HG03108 (cell line): ENCODE results near the gene EOLA1.
"Not testable (repeated sequence)": the region's sequence is repeated elsewhere in the genome, so short reads cannot be mapped to it uniquely, and the experiment has no call there.

Experiments
- ATAC-seq: cut with Tn5 transposase; IDR thresholded peaks from one replicate; pipeline ENCODE4 v1.9.1; 2021; ENCODE audit warnings: moderate library complexity; ENCODE audit not compliant: unreplicated experiment

EOLA1 gene

DNA sequence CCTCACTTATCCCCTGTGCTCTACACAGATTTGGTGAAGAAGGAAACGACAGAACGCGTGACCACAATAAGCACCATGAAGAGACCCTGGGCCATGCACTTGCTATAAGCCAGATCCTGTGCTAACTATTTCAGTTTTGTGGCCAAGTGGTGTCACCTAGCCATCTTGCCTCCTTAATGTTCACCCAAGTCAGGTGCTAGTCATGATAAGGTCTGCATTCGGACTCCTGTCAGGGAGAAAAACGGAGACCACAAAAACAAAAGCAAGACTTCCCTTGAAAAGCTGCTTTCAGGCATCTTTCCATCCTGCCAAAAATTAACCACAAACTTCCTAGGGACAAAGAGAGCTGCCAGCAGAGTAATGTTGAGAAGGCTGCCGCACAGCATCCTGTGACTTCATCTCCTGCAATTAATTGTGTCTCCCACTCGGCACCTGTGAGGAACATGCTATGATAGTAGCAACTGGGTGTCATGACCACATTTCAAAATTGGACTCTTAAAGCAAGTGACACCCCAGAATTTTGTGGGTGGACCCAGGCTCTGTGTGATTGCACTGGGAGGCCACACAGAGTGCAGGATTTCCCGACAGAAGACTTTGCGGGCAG lies 26.9 kb upstream of the EOLA1 start:
- ATAC-seq = no peak

DNA sequence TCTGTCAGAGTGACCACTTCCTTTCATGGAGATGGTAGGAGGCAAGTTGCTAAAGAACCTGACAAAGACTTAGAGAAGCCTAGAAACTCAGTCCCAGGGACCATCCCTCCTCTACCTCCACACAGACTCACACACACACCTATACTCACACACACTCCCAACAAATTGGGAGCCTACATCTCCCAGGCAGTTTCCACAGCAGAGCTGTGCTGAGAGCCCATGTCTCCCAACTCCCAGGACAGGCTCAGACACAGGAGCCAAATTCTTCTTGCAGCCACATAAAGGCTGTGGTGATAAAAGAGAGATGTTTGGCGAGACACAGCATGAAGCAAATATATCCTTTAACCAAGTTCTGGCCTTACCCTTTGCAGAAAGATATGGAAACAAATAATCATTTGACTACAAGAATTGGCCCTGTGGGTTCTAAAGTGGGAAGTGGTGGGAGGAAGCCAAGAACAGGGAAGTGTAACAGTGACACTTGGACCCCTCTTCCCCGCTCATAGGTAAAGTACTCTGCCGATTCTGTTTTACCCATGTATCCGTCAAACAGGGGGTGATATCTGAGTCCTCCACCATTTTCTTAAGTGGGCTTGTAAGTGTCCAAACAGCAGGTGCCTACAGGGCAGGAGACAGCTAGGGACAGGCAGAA lies 24.7 kb upstream of the EOLA1 start:
- no peak for ATAC-seq

DNA sequence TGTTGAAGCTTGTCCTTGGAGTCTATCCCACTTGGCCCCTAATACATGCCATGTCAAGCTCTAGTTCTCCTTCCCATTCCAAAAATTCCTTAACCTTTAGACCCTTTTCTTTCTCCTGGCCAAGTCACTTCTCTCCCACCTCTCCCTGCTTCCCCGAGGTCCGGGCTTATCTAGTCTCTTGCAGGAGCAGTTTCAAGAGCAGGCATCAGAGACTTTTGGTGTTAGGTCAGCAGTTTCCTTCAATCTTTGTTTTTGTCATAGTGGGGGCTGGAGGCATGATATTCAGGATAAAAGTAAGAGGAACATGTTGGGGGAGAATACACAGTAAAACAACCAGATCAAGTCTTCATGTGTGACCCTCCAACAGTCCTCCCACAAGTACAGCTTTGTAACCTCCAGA lies 24.2 kb upstream of the EOLA1 start:
- no peak for ATAC-seq

DNA sequence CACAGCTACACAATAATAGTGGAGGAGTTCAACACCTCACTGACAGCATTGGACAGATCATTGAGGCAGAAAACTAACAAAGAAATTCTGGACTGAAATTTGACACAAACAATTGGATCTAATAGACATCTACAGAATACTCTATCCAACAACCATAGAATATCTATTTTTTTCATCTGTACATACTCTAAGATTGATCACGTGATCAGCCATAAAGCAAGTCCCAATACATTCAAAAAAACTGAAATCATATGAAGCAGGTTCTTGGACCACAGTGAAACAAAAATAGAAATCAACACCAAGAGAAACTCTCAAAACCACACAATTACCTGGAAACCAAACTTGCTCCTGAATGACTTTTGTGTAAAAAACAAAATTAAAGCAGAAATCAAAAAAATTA lies 23.5 kb upstream of the EOLA1 start:
- no peak for ATAC-seq

DNA sequence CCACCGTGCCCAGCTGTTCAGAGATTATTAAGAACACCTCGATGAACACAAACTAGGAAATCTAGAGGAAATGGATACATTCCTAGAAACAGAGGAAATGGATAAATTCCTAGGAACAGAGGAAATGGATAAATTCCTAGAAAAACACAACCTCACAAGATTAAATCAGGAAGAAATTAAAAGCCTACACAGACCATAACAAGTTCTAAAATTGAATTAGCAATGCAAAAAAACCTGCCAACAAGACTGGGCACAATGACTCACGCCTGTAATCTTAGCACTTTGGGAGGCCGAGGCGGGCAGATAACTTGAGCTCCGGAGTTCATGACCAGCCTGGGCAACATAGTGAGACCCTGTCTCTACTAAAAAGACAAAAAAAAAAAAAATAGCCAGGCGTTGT lies 22.6 kb upstream of the EOLA1 start:
- ATAC-seq = no peak

DNA sequence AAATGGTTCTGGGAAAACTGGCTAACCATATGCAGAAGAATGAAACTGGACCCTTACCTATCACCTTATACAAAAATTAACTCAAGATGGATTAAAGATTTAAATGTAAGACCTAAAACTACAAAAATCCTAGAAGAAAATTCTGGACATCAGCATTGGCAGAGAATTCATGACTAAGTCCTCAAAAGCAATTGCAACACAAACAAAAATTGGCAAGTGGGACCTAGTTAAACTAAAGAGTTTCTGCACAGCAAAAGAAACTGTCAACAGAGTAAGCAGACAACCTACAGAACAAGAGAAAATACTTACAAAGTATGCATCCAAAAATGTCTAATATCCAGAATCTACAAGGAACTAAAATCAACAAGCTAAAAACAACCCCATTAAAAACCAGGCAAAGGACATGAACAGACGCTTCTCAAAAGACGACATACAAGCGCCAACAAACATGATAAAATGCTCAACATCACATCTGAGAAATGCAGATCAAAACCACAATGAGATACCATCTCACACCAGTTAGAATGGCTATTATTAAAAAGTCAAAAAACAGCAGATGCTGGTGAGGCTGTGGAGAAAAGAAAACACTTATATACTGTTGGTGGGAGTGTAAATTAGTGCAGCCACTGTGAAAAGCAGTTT lies 20.1 kb upstream of the EOLA1 start:
- not testable (repeated sequence) for ATAC-seq

DNA sequence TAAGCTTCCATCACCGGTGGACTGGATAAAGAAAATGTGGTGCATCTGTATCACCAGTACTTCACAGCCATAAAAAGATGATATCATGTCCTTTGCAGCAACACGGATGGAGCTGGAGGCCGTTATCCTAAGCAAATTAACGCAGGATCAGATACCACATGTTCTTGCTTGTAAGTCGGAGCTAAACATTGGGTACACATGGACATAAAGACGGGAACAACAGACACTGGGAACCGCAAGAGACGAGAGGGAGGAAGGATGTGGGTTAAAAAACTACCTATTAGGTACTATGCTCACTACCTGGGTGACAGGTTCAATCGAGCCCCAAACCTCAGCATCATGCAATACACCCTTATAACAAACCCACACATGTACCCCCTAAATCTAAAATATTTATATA lies 19.4 kb upstream of the EOLA1 start:
- ATAC-seq = no peak

DNA sequence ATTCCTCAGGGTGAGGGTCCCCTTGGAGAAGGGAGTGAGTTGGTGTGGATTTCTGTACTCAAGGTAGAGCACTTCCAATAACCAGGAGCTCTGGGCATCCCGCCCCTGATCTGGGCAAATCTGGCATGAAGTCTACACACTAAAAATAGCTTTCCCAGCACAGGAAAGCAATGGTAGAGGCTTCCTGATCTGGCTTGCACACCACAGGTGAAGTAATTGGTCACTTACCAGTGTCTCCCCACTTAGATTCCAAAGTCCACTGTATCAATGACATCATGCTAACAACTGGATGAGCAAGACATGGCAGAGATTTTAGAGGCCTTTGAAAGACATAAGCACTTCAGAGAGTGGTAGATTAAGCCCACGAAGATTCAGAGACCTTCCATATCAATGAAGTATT lies 17.9 kb upstream of the EOLA1 start:
- ATAC-seq = no peak

DNA sequence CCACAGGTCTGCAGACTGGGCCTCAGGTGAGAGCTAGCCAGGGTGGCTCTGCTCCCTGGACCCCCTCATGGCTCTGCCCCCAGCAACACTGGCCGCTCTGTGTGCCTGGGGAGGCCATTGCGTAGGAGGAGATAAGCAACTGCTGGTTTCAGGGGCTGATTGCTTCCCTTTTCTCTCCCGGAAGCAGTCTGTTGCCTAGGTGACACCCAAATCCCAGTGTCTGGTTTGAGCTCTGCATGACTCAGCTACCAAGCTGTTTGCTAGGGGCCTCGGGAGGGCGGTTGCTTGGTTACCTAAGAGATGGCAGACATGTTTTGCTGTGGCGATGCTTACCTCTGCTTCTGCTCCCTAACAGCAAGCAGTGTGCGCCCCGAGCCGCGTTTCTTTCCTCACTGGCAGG lies 15.4 kb upstream of the EOLA1 start:
- ATAC-seq = peak; percentile 82

DNA sequence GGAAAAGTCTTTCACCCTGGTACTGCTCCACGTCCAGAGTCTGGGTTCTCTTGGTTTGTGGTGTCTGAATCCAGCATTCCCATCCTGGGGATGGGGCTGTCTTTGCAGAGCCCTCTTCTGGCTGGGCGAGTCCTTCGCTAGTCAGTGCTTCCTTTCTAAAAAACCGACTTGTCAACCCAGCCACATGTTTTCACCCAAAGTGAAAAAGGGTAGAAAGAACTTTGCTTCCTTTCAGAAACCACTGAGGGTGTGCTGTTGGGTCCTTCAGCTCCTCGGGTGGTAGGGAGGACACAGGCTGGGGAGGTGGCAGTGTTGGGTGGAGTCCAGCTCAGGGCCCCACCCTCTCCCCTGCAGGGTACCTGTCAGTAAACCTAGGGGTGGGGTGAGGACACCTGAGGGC lies 14.9 kb upstream of the EOLA1 start:
- peak; percentile 54 for ATAC-seq

DNA sequence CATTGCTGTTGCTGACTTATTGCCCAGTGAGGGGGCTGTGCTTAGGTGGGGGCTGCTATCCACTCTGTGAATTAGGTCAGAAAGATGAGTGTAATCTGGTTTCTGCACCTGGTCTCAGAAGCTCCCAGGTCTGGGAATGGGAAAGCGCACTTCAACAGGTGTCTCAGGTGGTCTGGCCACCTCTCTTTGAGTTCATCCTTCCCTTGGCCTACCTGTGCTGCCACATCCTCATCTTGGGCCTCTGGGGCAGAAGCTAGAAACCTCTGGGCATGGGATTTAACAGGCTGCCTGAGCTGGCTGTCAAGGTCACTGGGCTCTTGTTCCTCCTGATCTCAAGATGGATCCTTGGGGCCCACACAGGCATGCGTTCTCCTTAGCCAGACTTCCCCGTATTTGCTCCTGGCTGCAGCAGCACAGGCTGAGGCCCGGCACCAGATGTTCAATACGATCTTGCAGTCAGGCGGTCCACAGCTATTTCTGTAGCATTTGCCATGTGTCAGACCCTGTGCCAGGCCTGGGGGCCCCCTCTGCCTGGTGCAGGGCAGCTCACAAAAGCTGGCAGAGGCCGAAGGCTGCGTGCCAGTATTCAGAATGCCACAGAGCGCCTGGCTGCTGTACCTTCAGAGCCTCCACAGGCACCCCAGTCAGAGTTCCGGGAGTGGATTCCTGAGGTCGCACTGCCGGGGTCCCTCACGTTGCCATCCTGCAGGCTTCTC lies 14.3 kb upstream of the EOLA1 start:
- ATAC-seq = not testable (repeated sequence)

DNA sequence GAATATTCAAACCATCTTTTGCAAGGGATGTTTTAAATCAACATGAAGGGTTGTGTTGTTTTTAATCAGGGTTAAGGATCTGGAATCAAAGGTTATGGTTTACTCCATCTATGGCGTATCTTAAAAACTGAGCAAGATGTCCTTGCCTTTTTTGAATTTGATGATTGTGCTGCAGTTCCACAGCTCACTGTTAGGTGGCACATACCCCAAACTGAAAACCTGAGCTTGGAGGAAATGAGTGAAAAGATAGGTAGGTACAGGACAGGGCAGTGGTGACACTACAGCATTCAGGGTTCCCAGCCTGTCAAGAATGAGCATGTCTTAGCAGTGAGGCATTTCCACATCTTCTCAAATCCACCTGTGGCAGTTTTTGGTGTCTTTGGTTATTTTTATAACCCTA lies 13.1 kb upstream of the EOLA1 start:
- peak; percentile 24 for ATAC-seq

DNA sequence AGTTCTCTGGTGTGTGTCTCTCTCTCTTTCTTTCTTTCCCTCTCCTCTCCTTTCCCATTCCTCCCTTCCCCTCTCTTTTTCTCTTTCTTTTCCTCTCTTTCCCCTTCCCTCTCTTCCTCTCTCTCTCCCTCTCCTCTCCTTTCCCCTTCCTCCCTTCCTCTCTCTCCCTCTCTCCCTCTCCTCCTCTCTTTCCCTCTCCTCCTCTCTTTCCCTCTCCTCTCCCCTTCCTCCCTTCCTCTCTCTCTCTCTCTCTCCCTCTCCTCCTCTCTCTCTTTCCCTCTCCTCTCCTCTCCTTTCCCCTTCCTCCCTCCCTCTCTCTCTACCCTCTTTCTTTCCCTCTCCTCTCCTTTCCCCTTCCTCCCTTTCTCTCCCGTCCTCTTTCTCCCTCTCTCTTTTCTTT lies 12.4 kb upstream of the EOLA1 start:
- no peak for ATAC-seq

DNA sequence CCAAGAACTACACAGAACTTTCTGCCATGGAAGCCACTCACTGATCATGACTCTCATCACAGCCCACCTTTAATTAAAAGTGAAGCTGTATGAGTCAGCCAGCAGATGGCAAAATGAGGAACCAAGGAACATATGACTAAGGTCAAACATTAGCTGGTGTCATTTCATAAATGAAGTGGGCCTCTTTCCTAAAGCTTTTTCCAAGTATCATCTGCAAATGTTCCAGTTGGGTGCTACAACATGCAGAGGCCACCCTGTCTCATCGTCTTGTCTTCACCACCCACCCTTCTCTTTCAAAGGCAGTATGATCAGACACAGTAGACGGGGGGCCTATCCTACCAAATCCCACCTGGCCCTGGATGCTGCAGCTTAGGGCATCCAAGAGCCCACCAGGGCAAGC lies 9.2 kb upstream of the EOLA1 start:
- peak; percentile 50 for ATAC-seq

DNA sequence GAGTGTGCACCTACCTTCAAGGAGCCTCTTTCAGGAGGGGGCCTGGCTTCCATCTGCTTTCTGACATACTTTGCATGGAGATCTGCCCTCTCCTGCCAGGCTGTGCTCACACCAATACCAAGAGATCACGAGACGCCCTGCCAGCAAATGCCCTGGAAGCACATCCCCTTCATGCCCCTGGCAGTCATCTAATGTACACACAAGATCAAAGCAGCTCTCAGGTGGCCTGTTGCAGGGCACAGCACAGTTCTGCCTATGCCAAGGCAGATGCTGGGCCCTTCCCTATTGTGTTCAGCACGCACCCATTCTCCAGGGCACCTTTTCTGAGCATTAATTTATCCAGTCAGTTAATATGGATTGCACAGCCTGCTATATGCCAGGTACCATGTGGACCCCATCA lies 7.9 kb upstream of the EOLA1 start:
- ATAC-seq = not testable (repeated sequence)

DNA sequence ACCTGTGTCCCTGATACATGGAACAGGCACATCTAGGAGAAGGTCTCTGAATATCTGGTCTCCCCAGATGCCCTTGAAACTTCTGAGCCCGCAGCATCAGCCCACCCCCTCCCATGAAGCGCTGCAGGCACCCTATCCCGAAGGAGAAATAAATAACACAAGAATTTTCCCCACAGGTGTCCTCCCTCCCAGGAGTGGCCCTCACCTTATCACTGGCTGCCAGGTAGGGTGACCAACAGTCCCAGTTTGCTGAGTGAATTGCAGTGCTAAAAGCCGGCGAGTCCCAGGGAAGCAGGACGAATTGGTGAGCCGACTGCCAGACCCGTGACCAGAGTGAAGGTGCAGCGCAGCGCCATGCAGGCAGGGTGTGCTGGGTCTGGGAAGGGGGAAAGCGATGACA lies 6.8 kb upstream of the EOLA1 start:
- not testable (repeated sequence) for ATAC-seq

DNA sequence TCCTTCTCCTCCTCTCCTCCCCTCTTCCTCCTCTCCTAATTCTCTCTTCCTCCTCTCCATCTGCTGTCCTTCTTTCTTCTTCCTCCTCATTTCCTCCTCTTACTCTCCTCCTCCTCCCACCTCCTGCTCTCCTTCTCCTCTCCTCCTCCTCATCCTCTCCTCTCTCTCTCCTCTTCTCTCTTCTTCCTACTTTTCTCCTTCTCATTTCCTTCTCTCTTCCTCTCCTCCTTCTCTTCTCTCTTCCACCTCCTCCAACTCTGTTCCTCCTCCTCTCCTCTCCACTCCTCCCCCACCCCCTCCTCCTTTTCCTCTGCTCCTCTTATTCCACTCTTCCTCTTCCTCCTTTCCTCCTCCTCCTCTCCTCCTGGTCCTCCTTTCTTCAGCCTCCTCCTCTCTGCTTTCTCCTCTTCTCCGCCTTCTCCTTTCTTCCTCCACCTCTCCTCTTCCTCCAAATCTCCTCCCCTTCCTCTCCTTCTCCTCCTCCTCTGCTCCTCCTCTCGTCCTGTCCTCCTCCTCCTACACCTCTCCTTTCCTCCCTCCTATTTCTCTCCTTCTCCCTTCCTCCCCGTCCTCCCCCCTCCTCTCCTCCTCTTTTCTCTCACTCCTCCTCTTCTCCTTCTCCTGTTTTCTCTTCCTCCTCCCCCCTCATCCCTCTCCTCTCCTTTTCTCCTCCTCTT lies 5.7 kb upstream of the EOLA1 start:
- ATAC-seq = not testable (repeated sequence)

DNA sequence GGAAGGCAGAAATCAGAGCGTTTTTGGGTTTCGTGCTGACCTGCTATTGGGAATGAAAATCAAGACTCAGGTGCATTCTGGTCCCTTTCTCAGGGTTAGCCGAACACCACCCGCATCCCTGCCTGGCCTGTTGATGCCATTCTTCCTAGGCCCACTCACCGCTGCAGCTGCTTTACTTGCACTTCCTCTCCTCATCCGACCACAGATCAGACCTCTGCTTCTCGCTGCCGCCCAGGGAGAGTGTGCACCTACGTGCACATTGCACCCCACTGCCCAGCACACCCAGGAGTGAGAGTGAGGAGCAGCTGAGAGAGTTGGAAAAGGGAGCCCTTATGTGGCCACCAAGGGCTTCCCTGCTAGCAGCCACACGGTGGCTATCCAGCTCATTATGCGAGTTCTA lies 3.3 kb upstream of the EOLA1 start:
- ATAC-seq = not testable (repeated sequence)

DNA sequence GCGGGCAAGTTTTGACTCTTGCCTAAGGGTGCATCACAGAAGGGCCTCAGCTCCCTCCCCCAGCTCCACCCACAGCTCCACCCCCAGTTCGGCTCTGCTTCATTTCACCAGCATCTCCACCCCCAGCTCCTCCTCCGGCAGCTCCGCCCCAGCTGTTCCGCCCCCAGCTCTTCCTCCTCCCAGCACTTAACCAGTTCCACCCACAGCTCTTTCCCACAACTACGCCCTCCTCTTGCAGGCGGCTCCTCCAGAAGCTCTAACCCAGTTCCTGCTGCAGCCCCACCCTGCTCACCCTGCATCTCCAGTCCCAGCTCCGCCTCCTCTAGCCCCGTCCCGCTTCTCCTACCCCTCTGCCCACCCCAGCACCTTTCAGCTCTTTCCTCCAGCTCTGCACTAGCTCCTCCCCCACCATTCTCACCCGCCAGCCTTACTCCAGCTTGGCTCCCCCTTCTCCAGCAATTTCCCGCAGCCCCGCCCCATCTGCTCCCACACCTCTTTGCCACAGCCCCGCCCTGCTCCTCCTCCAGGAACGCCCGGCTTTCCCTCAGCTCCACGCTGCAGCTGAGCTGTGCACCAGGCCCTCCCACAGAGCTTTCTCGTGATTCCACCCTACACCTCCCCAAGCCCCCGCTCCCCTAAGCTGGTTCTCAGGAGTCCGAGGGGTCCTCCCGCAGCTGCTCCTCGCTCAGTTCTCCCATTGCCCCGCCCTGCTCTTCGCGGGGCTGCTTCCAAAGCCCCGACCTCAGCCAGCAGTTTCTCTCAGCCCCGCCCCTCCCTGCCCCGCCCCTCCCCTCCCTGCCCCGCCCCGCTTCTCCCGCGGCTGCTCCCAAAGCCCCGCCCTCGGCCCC lies 1.3 kb upstream of the EOLA1 start:
- ATAC-seq = peak; percentile 48

DNA sequence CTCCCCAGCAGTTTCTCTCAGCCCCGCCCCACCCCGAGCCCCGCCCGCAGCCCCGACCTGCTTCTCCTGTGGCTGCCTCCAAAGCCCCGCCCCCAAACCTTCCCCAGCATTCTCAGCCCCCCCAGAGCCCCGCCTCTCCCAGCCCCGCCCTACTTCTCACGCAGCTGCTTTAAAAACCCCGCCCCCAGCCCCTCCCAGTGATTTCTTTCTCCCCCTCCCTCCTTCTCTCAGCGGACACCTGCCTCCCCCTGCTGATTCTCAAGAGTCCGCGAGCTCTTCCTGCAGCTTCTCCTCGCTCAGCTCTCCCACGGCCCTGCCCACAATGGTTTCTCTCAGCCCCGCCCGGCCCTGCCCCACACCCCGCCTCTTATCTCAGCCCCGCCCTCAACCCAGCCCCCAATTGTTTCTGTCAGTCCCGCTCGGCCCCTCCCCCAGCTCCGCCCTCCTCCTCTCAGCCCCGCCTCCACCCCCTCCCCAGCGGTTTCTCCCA lies 636 bp upstream of the EOLA1 start:
- ATAC-seq = no peak
